ENCODE results near the gene GFY. TPM values are rescaled to one million over a fixed set of nuclear protein-coding genes. Genes with fewer than 3 reads are reported as not detected.

GFY gene
- total and polyA plus RNA-seq, 2 experiments from 2014 or later: 1.2 TPM; not detected in 1

GRCh38 chr19:49378512-49378911 is 46.7 kb upstream of the GFY start:
- Histone ChIP-seq H3F3A (replicated peaks; ENCODE audit: low read depth) (no peaks in the 10 kb centered on the region), H3K9me2 (ENCODE audit: insufficient read depth) (no peaks in the 10 kb centered on the region), H3K4me3 (no peak overlapping the region), H3K4me1 (ENCODE audit: insufficient read depth) (no peaks in the 10 kb centered on the region), H3K4me2 (no peak overlapping the region), H2AFZ (no peak overlapping the region), H3K27me3 (ENCODE audit: insufficient read depth) (no peaks in the 10 kb centered on the region), H4K20me1 (replicated peaks; ENCODE audit: insufficient read depth) (no peaks in the 10 kb centered on the region), H3K79me2 (replicated peaks; ENCODE audit: insufficient read depth) (no peaks in the 10 kb centered on the region), H3K36me3 (ENCODE audit: insufficient read depth) (no peaks in the 10 kb centered on the region), H3K27ac (ENCODE audit: low read depth) (no peak overlapping the region)
- Mint-ChIP-seq H3K4me1 (no peaks in the 10 kb centered on the region), H3K9me3 (peaks cover 2% of the 10 kb centered on the region; the same call in 1 of the 3 replicates), H3K4me3 (no peak overlapping the region), H3K27ac (no peak overlapping the region), H3K36me3 (ENCODE audit: low read depth) (no peaks in the 10 kb centered on the region; the same call in 2 of the 3 replicates), H3K27me3 (ENCODE audit: insufficient read depth, low read depth, poor library complexity) (peaks cover 4% of the 10 kb centered on the region)
- TF ChIP-seq CTCF (conservative IDR thresholded peaks at IDR 0.05; ENCODE audit: low read depth in 2 of 2) (no peak), ZNF462 (CRISPR knock-in tag; IDR thresholded peaks at IDR 0.05) (no peak), STAT1 (IDR thresholded peaks at IDR 0.05; ENCODE audit: unreplicated experiment) (no peak), EZH2phosphoT487 (IDR thresholded peaks at IDR 0.05; ENCODE audit: unreplicated experiment) (no peak), NANOG (IDR thresholded peaks at IDR 0.05; ENCODE audit: borderline replicate concordance) (no peak), POLR2AphosphoS5 (IDR thresholded peaks at IDR 0.05; ENCODE audit: low read depth) (no peak), CREB1 (CRISPR knock-in tag; IDR thresholded peaks at IDR 0.05; ENCODE audit: low read depth) (no peak), ZNF114 (CRISPR knock-in tag; IDR thresholded peaks at IDR 0.05) (no peak), JUNB (IDR thresholded peaks at IDR 0.05; ENCODE audit: unreplicated experiment) (no peak), EZH2 (IDR thresholded peaks at IDR 0.05; ENCODE audit: low read depth, unreplicated experiment) (no peak), REST (IDR thresholded peaks at IDR 0.05; ENCODE audit: unreplicated experiment) (no peak), ZNF331 (CRISPR knock-in tag; IDR thresholded peaks at IDR 0.05; ENCODE audit: low read depth) (no peak), ETS1 (IDR thresholded peaks at IDR 0.05) (no peak)
- DNase-seq (ENCODE audit: low spot score): no peak
- no peak for ATAC-seq
